Middle frontal gyrus (tissue), 1 donor: ENCODE results near the gene AP1S2.
"Not testable (repeated sequence)": the region's sequence is repeated elsewhere in the genome, so short reads cannot be mapped to it uniquely, and the experiment has no call there.

Experiments
- DNase-seq: peaks from one replicate; pipeline ENCODE4 v3.0.0-alpha.2; 2015; ENCODE audit warnings: low spot score; ENCODE audit errors: extremely low spot score

The AP1S2 gene

GRCh38 chrX:15855568-15856221, 1.1 kb upstream of the AP1S2 start:
- no peak for DNase-seq

- DNase-seq: no peak
Observed at GRCh38 chrX:15854080-15854655, 445 bp downstream of the AP1S2 start.

DNA sequence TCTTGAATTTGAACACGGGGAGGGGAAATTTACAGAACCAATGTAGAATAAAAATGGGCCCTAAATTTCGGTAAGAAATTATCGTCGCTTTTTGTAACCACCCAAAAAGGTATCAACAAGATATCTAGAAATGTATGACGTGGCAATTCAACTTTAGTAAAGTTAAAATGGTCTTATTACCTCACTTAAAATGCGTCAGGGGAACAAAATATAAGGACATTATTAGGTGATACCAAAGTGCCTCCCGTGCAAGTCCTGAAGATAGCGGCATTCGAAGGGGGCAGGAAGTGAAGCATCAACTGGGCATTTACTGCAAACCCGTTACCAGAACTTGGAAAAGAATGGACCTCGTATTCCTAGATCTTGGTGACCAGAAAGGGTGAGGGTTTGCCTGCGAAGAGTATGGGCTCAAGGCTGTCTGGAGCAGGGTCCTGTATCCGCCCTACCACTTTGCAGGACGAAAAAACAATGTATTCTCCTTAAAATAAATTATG, 980 bp downstream of the AP1S2 start:
- DNase-seq: no peak

DNA sequence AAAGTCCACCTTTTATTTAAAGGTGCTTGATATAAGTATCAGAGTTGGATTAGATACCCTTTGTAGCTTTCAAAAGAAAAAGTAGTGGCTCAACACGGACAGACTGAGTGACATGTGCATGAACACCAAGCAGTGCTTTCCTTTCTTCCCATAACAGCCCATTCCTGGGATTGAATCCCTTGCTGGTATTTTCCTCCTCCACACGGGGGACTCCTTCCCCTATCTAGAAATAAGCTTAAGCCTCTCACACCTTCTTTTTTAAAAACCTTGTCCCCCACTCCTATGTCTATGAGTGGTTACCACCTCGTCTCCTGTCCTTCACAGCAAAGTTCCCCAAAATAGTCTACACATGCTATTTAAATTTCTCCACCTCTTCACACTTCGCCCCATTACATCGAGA, 5.1 kb downstream of the AP1S2 start:
- no peak for DNase-seq

GRCh38 chrX:15848576-15848975, 6.0 kb downstream of the AP1S2 start:
- no peak for DNase-seq

GRCh38 chrX:15843960-15844359, 10.7 kb downstream of the AP1S2 start:
- DNase-seq: no peak

GRCh38 chrX:15841853-15842516, 12.6 kb downstream of the AP1S2 start:
- DNase-seq: no peak

DNA sequence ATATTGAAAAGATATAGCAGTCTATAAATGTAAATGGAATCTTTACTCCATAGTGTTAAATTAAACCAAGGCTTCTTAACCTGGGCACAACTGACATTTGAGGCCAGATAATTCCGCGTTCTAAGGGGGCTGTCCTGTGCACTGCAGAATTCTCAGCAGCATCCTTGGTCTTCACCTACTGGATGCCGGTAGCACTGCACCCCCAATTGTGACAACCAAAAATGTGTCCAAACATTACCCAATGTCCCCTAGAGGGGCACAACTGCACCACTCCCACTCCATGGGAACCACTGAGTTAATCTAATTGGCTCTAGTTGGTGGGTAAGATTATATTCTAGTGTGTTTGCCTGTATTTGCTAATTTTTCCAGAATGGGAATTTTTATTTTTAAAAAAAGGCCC, 16.6 kb downstream of the AP1S2 start:
- no peak for DNase-seq

- no peak for DNase-seq
Observed at GRCh38 chrX:15834827-15835595, 19.6 kb downstream of the AP1S2 start.

- DNase-seq: no peak
Observed at GRCh38 chrX:15834053-15834452, 20.6 kb downstream of the AP1S2 start.

GRCh38 chrX:15831347-15831746, 23.3 kb downstream of the AP1S2 start:
- not testable (repeated sequence) for DNase-seq

- DNase-seq: no peak
Observed at GRCh38 chrX:15829217-15829616, 25.4 kb downstream of the AP1S2 start.

DNA sequence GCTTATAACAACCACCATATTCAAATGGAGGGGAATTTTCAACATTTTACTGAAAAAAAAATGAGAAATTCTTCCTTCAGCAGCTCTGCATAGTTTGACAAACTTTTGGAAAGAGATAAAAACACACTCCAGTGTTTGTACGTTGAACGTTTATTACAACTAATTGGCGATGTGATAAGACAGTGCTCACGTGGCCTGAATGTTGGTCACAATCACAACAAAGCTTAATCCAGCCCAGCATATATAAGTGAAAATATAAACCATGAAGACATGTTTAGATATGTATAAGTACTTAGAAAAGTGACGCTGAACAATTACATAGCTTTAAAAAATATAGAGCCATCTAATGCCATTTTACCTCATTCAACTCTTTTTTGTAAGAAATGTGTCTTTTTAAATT, 28.7 kb downstream of the AP1S2 start:
- DNase-seq: no peak

- no peak for DNase-seq
Observed at GRCh38 chrX:15822922-15823321, 31.7 kb downstream of the AP1S2 start.

GRCh38 chrX:15820106-15821073, 34.2 kb downstream of the AP1S2 start:
- DNase-seq: no peak

DNA sequence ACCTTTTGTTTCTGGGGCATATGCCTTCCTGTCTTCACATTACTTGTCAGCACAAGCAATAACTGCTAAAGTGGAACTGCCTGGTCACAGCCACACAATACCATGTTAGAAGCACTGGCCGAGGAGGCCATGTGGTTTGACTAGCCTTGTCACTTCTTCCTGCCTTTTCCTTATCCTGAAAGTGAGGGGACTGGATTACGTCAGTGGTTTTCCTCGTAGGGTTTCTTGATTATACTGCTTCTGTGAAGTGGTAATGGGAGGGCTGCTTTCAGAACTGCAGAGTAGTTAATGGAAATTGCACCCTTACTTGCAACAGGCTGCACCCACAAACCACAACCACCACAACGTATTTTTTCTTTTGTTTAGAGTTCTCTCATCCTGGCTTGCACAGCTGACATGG, 37.7 kb downstream of the AP1S2 start:
- no peak for DNase-seq

DNA sequence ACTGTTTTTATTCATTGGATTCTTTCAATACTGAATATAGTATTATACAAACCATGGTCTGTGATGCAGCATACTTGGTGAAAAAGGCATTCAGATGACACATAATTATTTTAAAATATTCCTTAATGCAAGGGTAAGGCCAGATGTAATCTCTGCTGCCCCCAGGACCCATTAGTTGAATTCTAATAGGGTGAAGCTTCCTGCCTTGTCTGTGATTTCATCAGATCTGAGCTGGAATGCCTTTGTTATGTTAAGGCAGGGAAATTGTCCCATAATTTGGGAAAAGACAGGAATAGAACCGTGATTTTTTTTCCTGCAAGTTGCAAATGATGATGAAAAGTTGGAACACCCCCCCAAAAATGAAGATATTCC, 38.2 kb downstream of the AP1S2 start:
- DNase-seq: no peak

DNA sequence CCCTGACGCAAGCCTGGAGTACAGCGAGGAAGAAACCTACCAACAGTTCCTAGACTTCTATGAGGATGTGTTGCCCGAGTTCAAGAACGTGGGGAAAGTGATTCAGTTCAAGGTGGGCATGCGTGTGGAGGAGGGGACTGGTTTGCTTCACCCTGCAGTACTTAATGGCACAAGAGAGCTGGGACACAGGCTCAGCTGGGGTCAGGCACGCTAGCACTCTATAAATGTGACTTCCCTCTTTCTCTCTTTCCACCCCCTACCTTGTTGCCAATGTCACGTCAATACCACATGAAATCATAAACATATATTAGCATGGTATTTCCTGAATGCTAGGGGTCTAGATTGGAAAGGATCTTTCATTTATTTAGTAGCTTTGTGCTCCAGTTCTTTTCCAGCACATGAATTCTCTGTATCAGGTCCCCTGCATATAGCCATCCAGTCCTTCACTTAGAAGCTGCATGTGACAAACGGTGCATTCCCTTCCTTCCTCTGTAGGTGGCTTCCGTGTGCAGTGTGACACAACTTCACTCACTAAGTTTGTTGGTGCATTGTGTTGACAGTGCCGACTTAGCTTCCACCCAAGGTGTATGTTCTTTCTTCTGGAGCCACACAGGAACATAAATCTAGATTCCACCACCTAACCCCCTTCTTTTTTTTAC, 38.7 kb downstream of the AP1S2 start:
- no peak for DNase-seq

DNA sequence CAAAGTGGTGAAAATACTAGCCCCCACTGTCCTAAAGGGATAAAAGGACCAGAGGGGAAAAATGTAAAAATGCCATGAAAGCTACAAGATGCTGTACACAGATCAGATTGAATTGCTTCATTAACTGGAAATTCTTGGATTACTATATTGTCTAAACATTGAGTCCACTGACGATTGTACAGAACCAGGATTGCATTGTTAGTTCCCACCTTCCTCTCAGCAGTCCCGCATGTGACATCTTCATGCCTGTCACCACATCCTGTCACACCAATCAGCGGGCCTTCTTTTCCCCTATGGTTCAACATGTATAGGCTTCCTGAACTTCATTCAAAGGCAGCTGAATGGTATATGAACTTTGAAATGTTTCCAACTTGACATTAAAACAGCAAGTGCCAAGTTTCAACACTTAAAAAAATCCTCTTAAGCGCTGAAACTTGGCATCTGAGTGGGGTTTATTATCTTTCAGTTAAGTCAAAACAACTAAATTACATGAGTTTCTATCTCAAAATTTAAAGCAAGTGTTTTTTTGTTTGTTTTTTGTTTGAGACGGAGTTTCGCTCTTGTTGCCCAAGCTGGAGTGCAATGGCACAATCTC, 39.7 kb downstream of the AP1S2 start:
- DNase-seq: no peak

- DNase-seq: no peak
Observed at GRCh38 chrX:15813416-15813815, 41.2 kb downstream of the AP1S2 start.
